G401.6 (cell line): ENCODE results near the gene CNTNAP1.

ENCODE experiments used
- FAIRE-seq: peaks from 2 replicates; lab custom pipeline; 2012; peaks lifted over from hg19 to GRCh38; lab: Jason Lieb, UNC

Gene CNTNAP1

DNA sequence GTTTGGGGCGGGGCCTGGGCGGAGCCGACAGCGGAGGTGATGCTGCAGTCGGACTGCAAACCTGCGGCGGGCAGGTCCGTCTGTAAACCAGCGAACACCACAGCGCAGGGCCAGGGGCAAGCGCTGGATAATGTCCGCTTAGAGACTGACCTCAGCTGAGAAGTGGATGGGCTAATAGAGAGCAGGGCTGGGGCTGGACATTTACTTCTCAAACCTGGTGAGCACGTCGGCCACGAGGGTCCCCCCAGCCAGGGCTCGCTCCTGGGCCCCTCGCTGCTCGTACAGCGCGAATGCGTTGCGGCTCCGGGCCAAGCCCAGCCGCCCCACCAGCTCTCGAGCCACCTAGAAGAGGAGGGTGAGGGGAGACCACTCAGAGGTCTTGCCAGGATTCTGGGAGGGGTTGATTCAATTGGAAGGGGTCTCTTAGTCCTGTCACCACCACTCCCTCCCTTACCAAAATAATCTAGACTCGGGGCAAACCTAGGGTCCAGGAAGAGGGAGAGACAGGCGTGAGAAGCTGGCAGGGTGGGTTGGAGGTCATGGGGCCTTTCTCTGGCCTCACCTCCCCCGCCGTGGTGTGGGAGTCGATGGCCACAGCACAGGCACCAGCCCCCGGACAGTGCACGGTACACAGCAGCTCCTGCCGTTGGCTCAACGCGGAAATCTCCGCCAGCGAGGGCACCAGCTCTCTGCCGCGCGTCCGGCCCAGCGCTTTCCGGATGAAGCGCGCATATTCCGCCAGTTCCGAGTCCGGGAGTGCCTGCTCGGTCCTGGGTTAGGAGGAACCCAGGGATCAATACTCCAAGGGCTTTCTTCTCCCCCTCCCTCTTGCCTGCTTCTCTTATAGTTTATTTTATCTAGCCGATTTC is 11.3 kb upstream of the CNTNAP1 start:
- no peak for FAIRE-seq

- no peak for FAIRE-seq
Measured at GRCh38 chr17:42672038-42672437, 10.3 kb upstream of the CNTNAP1 start.

DNA sequence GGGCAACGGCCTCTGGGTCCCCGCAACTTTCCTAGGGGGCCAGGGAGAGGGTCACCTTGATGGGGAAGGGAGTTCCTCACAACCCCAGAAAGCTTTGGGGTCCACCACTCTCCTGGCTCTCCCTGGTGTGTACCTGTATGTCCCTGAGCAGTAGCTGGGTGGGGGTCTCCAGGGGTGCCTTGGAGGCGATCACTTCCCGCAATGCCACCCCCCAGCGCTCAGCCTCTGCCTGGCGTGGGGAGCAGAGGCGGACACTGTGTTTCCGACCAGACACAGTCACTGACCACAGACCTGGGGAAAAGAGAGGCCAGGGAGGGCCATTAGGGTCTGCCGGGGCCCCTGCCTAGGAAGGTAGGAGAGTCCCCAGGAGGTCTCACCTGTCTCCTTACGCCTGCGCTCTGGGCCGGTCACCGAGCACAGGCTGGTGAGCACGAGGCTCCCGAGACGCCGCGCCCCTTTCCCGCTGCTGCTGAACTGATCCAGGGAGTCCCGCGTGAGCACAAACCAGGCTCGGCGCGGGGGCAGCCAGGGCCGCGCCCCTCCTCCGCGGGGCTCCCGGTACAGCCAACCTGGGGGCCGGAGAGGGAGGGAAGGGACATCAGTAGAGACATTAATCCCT is 9.0 kb upstream of the CNTNAP1 start:
- no peak for FAIRE-seq

DNA sequence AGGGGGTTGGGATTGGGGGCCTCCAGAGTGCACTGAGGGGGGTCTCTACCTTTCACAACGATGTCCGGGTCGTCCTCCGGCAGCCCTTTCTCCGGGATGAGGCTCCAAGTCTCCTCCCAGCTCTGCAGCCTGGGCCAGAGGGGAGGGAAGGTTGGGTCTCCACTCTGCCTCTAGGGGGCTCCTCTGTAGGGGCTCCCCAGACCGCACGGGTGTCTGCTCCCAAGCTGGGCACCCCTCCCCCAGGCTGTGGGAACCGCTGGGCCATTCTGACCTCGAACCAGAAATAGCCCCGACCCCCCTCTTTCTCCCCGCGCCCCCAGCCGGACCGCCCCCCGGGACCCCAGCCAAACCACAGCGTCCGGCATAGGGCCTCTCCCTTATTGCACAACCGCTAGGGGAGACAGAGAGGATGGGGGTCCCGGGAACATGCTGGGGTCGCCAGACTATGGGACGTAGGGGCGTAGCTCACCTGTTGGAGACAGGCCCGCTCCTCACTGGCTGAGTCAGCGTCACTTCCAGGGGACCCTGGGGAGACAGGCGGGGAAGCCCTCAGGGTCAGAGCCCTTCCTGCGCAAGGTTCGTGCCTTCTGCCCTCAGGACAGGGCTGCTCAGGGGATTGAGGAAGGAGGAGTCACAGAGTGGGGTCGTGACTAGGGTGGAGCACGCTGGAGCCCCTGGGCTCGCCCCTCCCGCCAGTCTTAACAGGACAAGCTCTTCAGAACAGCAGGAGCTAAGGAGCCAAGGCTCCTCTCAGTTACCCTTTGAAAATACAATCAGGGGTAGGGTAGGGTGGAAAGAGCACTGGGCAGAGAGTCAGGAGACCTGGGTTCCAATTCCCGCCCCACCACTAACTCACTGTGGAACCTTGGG is 8.2 kb upstream of the CNTNAP1 start:
- no peak for FAIRE-seq

DNA sequence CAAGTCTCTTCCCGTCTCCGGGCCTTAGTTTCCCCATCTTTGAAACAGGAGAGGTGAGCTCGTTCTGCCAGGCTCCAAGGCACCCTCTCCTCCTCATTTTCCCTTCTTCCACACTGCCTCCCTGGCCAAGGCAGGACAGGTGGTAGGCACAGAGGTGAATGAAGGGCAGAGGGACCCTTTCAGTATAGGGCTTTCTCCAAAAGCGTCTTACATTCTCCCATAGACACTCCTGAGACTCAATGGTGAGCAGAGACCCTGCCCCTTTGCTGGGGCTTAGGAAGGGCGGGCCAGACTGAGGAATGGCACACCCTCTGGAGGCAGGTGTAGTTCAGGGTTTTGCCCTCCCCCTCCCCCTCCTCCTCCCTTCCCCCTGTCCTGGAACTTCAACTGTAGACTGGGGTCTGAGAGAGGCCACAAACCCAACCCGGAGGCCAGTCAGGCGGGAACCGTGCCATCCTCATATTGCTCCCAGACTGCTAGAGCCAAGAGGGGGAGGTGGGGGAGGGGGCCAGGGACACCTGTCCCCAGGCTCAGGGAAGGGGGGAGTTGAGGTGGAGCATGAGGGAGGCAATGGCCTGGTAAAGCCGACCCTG is 7.5 kb upstream of the CNTNAP1 start:
- FAIRE-seq: no peak

GRCh38 chr17:42675348-42675964 is 6.9 kb upstream of the CNTNAP1 start:
- no peak for FAIRE-seq

- no peak for FAIRE-seq
Measured at GRCh38 chr17:42675965-42676423, 6.3 kb upstream of the CNTNAP1 start.

DNA sequence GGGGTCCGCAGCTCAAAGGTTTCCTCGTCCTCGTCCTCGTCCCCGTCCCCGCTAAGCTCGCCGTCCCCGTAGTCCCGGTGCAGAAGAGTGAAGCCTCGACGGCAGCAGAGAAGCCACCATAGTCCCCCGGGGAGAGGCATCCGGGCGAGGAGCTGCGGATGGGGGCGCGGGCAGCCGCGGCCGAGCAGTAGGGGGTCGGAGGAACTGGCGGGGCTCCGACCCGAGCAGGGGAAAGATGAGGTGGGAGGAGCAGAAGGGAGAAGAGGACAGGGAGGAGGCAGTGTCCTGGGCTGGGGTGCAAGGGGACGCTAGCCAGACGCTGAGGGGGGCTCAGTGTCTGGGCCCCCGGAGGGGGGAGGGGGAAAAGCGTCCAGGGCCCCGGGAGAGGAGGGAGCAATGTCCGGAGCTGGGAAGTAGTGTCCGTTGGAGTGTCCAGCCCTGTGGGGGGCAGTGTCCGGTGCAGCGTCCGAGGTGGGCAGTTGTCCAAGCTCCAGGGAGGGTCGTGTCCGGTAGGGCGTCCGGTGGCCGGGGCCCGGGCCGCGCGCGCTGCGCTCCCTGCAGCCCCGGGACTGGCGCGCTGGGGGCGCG is 5.8 kb upstream of the CNTNAP1 start, which contains the start of gene PLEKHH3:
PLEKHH3 (minus strand) TSS at position 571 of the 588 bp plus-strand sequence; CDS start at position 140, 431 bp downstream.
- FAIRE-seq: no peak

DNA sequence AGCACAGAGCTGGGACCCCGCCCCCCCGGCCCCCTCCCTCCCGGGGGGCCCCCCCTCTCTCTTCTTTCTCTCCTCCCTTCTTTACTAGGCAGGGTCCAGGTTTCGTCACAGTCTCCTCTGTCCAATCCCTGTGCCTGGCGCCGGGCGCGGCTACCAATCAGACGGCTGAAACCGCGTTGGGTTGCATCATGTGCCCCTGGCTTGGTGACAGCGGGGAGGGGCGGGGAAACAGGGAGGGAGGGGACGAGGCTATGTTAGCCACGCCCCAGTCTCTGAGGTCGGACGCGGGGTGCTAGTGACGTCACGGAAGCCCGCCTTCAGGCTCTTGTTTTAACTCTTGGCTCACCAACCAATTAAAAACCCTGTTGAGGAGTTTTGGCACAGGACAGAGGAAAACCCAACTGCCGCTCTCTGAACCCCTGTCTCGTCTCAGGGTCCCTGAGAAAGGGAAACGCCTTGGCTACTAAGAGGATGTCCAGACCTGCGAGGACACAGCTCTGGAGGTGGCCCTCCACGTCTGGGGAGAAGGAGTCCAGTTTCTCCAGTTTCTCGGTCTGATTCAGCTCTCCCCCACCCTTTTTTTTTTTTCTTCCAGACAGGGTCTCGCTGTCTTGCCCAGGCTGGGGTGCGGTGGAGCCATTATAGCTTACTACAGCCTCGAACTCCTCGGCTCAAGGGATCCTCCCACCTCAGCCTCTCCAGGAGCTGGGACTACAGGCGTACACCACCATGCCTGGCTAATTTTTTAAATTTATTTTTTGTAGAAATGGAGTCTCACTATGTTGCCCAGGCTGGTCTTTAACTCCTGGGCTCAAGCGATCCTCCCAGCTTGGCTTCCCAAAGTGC is 5.1 kb upstream of the CNTNAP1 start:
- peak; percentile 97 for FAIRE-seq

GRCh38 chr17:42677921-42678781 is 4.2 kb upstream of the CNTNAP1 start:
- FAIRE-seq: peak; percentile 41

- FAIRE-seq: no peak
Measured at GRCh38 chr17:42678951-42679491, 3.3 kb upstream of the CNTNAP1 start.

DNA sequence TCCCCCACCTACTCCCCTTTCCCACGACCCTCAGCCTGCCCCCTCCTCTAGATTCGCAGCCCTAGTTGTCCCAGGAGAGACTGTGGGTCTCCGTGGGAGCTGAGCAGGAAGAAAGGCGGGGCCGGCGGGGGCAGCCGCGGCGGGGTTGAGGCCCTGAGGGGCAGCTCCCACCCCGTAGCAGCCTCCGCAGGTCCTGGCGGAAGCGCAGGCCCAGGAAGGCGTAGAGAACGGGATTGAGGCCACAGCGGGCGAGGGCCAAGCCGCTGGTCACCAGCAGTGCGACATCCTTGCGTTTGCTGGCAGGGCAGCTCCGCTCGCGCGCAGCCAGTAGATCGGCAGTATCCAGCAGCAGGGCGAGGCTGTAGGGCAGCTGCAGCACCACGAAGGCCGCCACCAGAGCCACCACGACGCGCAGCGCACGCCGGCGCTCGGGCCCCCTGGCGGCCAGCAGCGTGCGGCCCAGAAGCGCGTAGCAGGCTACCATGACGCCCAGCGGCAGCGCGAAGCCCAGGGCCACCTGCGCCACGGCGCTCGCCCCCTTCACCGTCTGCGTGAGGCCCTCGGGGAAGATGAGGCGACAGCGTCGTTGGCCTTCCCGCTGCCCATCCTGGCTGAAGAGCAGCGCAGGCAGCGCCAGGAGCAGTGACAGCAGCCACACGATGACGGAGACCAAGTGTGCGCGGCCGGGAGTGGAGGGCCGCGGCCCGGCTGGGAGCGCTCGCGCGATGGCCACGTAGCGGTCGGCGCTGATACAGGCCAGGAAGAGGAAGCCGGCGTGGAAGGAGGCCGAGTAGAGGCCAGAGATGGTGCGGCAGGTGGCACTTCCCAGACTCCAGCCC is 2.6 kb upstream of the CNTNAP1 start:
- FAIRE-seq: no peak

- FAIRE-seq: no peak
Measured at GRCh38 chr17:42680331-42680808, 2.0 kb upstream of the CNTNAP1 start.

DNA sequence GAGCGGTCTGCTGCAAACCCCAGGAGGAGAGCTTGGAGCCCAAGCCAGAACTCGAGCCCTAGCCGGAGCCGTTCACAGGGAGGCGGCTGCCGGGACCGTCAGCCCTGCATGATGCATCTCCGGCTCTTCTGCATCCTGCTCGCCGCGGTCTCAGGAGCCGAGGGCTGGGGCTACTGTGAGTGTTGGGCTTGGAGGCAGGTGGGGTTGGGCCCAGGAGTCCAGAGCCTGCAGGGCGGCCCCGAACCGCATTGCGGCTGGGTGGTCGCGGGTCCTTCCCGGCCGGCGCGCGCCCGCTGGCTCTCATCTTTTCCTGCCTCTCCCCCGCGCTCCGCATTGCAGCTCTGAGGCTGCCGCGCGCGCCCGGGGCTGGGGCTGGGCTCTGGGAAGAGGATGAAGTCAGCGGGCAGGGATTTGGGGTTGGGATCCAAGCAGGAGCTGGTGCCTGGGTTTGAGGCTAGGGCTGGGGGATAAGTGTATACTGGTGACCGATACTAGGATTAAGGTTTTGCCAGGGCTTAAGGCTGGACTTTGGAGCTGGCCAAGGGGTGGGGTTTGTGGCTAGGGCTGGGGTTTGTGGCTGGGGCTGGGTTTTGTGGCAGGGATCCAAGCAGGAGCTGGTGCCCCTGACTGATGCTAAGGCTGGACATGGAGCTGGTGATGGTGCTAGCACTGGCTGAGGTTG is 532 bp downstream of the CNTNAP1 start:
- no peak for FAIRE-seq

- FAIRE-seq: no peak
Measured at GRCh38 chr17:42683407-42684034, 1.2 kb downstream of the CNTNAP1 start.

- no peak for FAIRE-seq
Measured at GRCh38 chr17:42684929-42685556, 2.7 kb downstream of the CNTNAP1 start.
